OCI-LY7 (cell line): ENCODE measurements around the gene TICRR.

Experiments used
- CTCF ChIP-seq: fragments of 200-600 bp; sonication (generic); conservative IDR thresholded peaks from 2 replicates; pipeline ENCODE4 v1.5.1; 2014; ENCODE audit warnings: mild to moderate bottlenecking, antibody characterized with exemption, low read length, moderate library complexity, mixed read lengths
- EZH2phosphoT487 ChIP-seq: fragments of 200-600 bp; sonication (generic); IDR thresholded peaks from 2 replicates; pipeline ENCODE4 v1.6.1; 2018; ENCODE audit warnings: low read depth, borderline replicate concordance, mild to moderate bottlenecking, mixed run types, antibody characterized with exemption, low read length, moderate library complexity, mixed read lengths

- TF ChIP-seq CTCF (no peak), EZH2phosphoT487 (no peak)
Observed at GRCh38 chr15:89578146-89578545, 2.9 kb downstream of the TICRR start.
